Stomach (tissue), 4 donors: Measurements from ENCODE around the gene RAPGEF1.

Source experiments
- CTCF ChIP-seq, 7 experiments: fragments of 450-650 bp in 4 of 7; fragments of 200-600 bp in 3 of 7; sonication (generic) in 3 of 7; IDR thresholded peaks; one replicate each; pipeline ENCODE4 v1.5.1; 2016 to 2019; ENCODE audit warnings: antibody characterized with exemption in 7 of 7, control low read depth in 2 of 7, mild to moderate bottlenecking in 1 of 7
- EP300 ChIP-seq: sonication (generic); formaldehyde crosslinking; IDR thresholded peaks from one replicate; pipeline ENCODE4 v1.6.1; 2017; ENCODE audit warnings: antibody characterized with exemption
- POLR2A ChIP-seq, 4 donors: fragments of 450-650 bp; IDR thresholded peaks; one replicate each; pipeline ENCODE4 v1.6.1; 2016; ENCODE audit warnings: antibody characterized with exemption in 4 of 4, control low read depth in 2 of 4, mild to moderate bottlenecking in 1 of 4, moderate library complexity in 1 of 4

GRCh38 chr9:131593091-131593820 lies 146.6 kb downstream of the RAPGEF1 start:
- TF ChIP-seq CTCF (IDR thresholded peaks at IDR 0.05) = no peak
- TF ChIP-seq POLR2A (IDR thresholded peaks at IDR 0.05) = no peak
- TF ChIP-seq EP300 = no peak
